BLaER1 treated with 17β-estradiol and CSF1 and Interleukin-3, amounts not matched to agents 10 nM and 100 nM (cell line): ENCODE measurements around the gene PARPBP.
A peak's percentile ranks its signal among the peaks of the same experiment; 100 is the strongest.

ENCODE experiments used
- H3K27ac ChIP-seq, 11 experiments: shearing (Covaris generic); formaldehyde crosslinking; 2 replicates each; pipeline ENCODE4 v1.8.1; 2022
- H3K27me3 ChIP-seq, 11 experiments: shearing (Covaris generic); formaldehyde crosslinking; 2 replicates each; pipeline ENCODE4 v1.8.1; 2022
- H3K36me3 ChIP-seq, 11 experiments: shearing (Covaris generic); formaldehyde crosslinking; 2 replicates each; pipeline ENCODE4 v1.8.1; 2022
- H3K4me1 ChIP-seq, 10 experiments: shearing (Covaris generic); formaldehyde crosslinking; 2 replicates each; pipeline ENCODE4 v1.8.1; 2022
- H3K4me2 ChIP-seq, 11 experiments: shearing (Covaris generic); formaldehyde crosslinking; 2 replicates each; pipeline ENCODE4 v1.8.1; 2022
- H3K4me3 ChIP-seq, 10 experiments: shearing (Covaris generic); formaldehyde crosslinking; 2 replicates each; pipeline ENCODE4 v1.8.1; 2022
- H3K9ac ChIP-seq, 11 experiments: shearing (Covaris generic); formaldehyde crosslinking; 2 replicates each; pipeline ENCODE4 v1.8.1; 2022
- H3K9me3 ChIP-seq, 11 experiments: shearing (Covaris generic); formaldehyde crosslinking; replicated peaks in 1 of 11; 2 replicates each; pipeline ENCODE4 v1.8.1; 2022
- H4K20me1 ChIP-seq, 11 experiments: shearing (Covaris generic); formaldehyde crosslinking; 2 replicates each; pipeline ENCODE4 v1.8.1; 2022
- Cebpa-rat ChIP-seq, 11 experiments: shearing (Covaris generic); IDR thresholded peaks; 2 replicates each; pipeline ENCODE4 v1.8.1; 2022

Gene PARPBP

GRCh38 chr12:102174761-102175160 is 54.8 kb downstream of the PARPBP start:
- Histone ChIP-seq H3K27ac (no peak overlapping the region), H3K4me2 (no peak overlapping the region), H3K27me3 (no peaks in the 10 kb centered on the region), H3K9me3 (no peaks in the 10 kb centered on the region), H3K4me3 (no peak overlapping the region), H3K9ac (no peak overlapping the region), H3K36me3 (peaks cover 0 to 73% (median 32%) of the 10 kb centered on the region in 11 experiments; a peak in 14 of 22 replicates), H3K4me1 (no peaks in the 10 kb centered on the region), H4K20me1 (no peaks in the 10 kb centered on the region)
- TF ChIP-seq Cebpa-rat (IDR thresholded peaks at IDR 0.05), result no peak

- Histone ChIP-seq H4K20me1 (no peaks in the 10 kb centered on the region), H3K4me3 (no peak overlapping the region), H3K27me3 (no peaks in the 10 kb centered on the region), H3K9me3 (no peaks in the 10 kb centered on the region), H3K27ac (peak overlapping the region in 5 of 11 experiments; percentile 14 to 62 (median 43); a peak in 7 of 22 replicates), H3K36me3 (peaks cover 0 to 48% (median 15%) of the 10 kb centered on the region in 11 experiments; a peak in 14 of 22 replicates), H3K4me1 (peaks cover 0 to 16% (median 6%) of the 10 kb centered on the region in 10 experiments; a peak in 9 of 20 replicates), H3K4me2 (peak overlapping the region in 6 of 11 experiments; percentile 19 to 60 (median 37); a peak in 10 of 22 replicates), H3K9ac (no peak overlapping the region)
- no peak for TF ChIP-seq Cebpa-rat (IDR thresholded peaks at IDR 0.05)
These were observed 62.7 kb downstream of the PARPBP start for GRCh38 chr12:102182635-102183034.

- Histone ChIP-seq H3K9me3 (no peaks in the 10 kb centered on the region), H3K27ac (no peak overlapping the region), H3K4me1 (no peaks in the 10 kb centered on the region), H3K4me3 (no peak overlapping the region), H3K4me2 (no peak overlapping the region), H3K9ac (no peak overlapping the region), H3K36me3 (peaks cover 0 to 18% (median 6%) of the 10 kb centered on the region in 11 experiments; a peak in 9 of 22 replicates), H4K20me1 (no peaks in the 10 kb centered on the region), H3K27me3 (no peaks in the 10 kb centered on the region)
- TF ChIP-seq Cebpa-rat (IDR thresholded peaks at IDR 0.05), result no peak
These were observed 75.8 kb downstream of the PARPBP start for GRCh38 chr12:102195826-102196225.

- TF ChIP-seq Cebpa-rat (IDR thresholded peaks at IDR 0.05), result no peak
- Histone ChIP-seq H3K36me3 (peaks cover 0 to 22% (median 6%) of the 10 kb centered on the region in 11 experiments; a peak in 9 of 22 replicates), H3K4me1 (no peaks in the 10 kb centered on the region), H3K9ac (no peak within 1 kb of the TSS), H3K4me3 (no peak within 1 kb of the TSS), H4K20me1 (no peaks in the 10 kb centered on the region), H3K27me3 (no peaks in the 10 kb centered on the region), H3K27ac (no peak within 1 kb of the TSS), H3K4me2 (no peak within 1 kb of the TSS), H3K9me3 (no peaks in the 10 kb centered on the region)
These were observed 77.8 kb downstream of the PARPBP start, which contains the start of gene PMCH for GRCh38 chr12:102197789-102198188. Gene PMCH, minus strand, starts transcription at chr12:102197833. Its CDS starts 63 bp downstream, at chr12:102197770.

GRCh38 chr12:102201436-102202061 is 81.6 kb downstream of the PARPBP start:
- Histone ChIP-seq H3K27me3 (no peaks in the 10 kb centered on the region), H3K9me3 (peaks cover 0 to 7% (median 0%) of the 10 kb centered on the region in 11 experiments; a peak in 1 of 22 replicates), H3K9ac (no peak overlapping the region), H3K4me3 (no peak overlapping the region), H3K4me2 (no peak overlapping the region), H4K20me1 (no peaks in the 10 kb centered on the region), H3K4me1 (no peaks in the 10 kb centered on the region), H3K27ac (no peak overlapping the region), H3K36me3 (peaks cover 4 to 44% (median 14%) of the 10 kb centered on the region in 11 experiments; a peak in 17 of 22 replicates)
- no peak for TF ChIP-seq Cebpa-rat (IDR thresholded peaks at IDR 0.05)

GRCh38 chr12:102202556-102202955 is 82.6 kb downstream of the PARPBP start:
- Histone ChIP-seq H3K27ac (no peak overlapping the region), H3K9ac (no peak overlapping the region), H3K27me3 (no peaks in the 10 kb centered on the region), H3K36me3 (peaks cover 4 to 45% (median 19%) of the 10 kb centered on the region in 11 experiments; a peak in 20 of 22 replicates), H3K4me3 (no peak overlapping the region), H3K4me1 (no peaks in the 10 kb centered on the region), H3K9me3 (peaks cover 0 to 17% (median 7%) of the 10 kb centered on the region in 11 experiments; a peak in 13 of 22 replicates), H3K4me2 (no peak overlapping the region), H4K20me1 (no peaks in the 10 kb centered on the region)
- no peak for TF ChIP-seq Cebpa-rat (IDR thresholded peaks at IDR 0.05)

- Histone ChIP-seq H3K27me3 (no peaks in the 10 kb centered on the region), H3K27ac (no peak overlapping the region), H3K4me3 (no peak overlapping the region), H3K36me3 (peaks cover 7 to 59% (median 29%) of the 10 kb centered on the region in 11 experiments; a peak in 20 of 22 replicates), H3K4me1 (no peaks in the 10 kb centered on the region), H3K4me2 (no peak overlapping the region), H3K9ac (no peak overlapping the region), H3K9me3 (peaks cover 14 to 32% (median 21%) of the 10 kb centered on the region in 11 experiments), H4K20me1 (no peaks in the 10 kb centered on the region)
- no peak for TF ChIP-seq Cebpa-rat (IDR thresholded peaks at IDR 0.05)
These were observed 84.0 kb downstream of the PARPBP start for GRCh38 chr12:102204025-102204424.

- Histone ChIP-seq H3K9ac (no peak overlapping the region), H3K4me1 (no peaks in the 10 kb centered on the region), H3K27ac (no peak overlapping the region), H3K4me2 (no peak overlapping the region), H4K20me1 (no peaks in the 10 kb centered on the region), H3K4me3 (no peak overlapping the region), H3K36me3 (no peaks in the 10 kb centered on the region), H3K27me3 (no peaks in the 10 kb centered on the region), H3K9me3 (no peaks in the 10 kb centered on the region)
- TF ChIP-seq Cebpa-rat (IDR thresholded peaks at IDR 0.05), result no peak
These were observed 96.2 kb downstream of the PARPBP start for GRCh38 chr12:102215992-102216691.

GRCh38 chr12:102220736-102221135 is 100.8 kb downstream of the PARPBP start:
- Histone ChIP-seq H3K9ac (no peak overlapping the region), H4K20me1 (no peaks in the 10 kb centered on the region), H3K4me2 (no peak overlapping the region), H3K36me3 (no peaks in the 10 kb centered on the region), H3K4me1 (no peaks in the 10 kb centered on the region), H3K4me3 (no peak overlapping the region), H3K27ac (no peak overlapping the region), H3K27me3 (no peaks in the 10 kb centered on the region), H3K9me3 (no peaks in the 10 kb centered on the region)
- no peak for TF ChIP-seq Cebpa-rat (IDR thresholded peaks at IDR 0.05)
